ENCODE results near the gene NR2C2.

DNA sequence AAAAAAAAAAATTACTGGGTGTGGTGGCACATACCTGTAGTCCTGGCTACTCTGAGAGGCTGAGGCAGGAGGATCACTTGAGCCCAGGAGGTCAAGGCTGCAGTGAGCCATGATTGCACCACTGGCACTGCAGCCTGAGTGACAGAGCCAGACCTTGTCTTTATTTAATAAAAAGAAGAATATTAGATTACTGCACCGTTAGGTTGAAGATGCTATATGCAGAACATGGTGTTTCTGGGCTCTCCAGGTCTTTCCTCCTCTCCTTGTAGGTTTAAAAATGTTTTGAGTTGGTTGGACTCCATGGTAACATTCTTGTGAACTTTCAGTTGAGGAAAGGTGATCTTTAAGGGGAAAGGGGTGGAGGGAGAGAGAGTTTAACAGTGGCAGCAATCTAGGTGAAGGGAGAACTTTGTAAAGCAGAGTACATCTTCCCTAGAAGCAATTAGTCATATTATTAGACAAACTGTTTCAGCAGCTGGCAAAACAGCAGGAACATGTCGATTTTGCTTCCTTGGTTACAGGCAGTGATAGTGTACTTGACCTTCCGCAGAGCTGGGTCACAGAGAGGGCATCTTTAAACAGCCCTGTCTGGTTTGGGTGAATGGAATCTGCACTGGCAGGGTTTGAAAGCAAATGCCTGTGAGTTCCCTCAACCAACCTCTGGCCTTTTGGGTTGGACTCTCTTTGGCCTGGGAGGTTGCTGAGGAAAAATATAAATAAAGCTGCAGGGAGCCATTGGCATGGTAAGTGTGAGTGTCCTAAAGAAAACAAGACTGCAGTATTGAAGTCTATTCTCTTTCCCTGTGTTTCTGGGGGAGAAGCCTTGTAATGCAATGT lies 42.8 kb downstream of the NR2C2 start:
- TF ChIP-seq, protein P1, sequence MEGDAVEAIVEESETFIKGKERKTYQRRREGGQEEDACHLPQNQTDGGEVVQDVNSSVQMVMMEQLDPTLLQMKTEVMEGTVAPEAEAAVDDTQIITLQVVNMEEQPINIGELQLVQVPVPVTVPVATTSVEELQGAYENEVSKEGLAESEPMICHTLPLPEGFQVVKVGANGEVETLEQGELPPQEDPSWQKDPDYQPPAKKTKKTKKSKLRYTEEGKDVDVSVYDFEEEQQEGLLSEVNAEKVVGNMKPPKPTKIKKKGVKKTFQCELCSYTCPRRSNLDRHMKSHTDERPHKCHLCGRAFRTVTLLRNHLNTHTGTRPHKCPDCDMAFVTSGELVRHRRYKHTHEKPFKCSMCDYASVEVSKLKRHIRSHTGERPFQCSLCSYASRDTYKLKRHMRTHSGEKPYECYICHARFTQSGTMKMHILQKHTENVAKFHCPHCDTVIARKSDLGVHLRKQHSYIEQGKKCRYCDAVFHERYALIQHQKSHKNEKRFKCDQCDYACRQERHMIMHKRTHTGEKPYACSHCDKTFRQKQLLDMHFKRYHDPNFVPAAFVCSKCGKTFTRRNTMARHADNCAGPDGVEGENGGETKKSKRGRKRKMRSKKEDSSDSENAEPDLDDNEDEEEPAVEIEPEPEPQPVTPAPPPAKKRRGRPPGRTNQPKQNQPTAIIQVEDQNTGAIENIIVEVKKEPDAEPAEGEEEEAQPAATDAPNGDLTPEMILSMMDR (IDR thresholded peaks at IDR 0.05): no peak
- TF ChIP-seq POLR2A (IDR thresholded peaks at IDR 0.05): no peak

All from ovary (tissue), 3 donors.